Skeletal muscle tissue (tissue), 4 donors: ENCODE results near the gene GALNT14. TPM values are rescaled to one million over a fixed set of nuclear protein-coding genes. Genes with fewer than 3 reads are reported as not detected.

Experiments
- H3K27ac ChIP-seq: one replicate; pipeline ENCODE4 v1.7.0; 2013; ENCODE audit warnings: mild to moderate bottlenecking, low read depth, low read length, inconsistent platforms
- H3K27me3 ChIP-seq, 3 donors: one replicate each; pipeline ENCODE4 v1.7.0; 2013; ENCODE audit warnings: low read length in 3 of 3; ENCODE audit not compliant: control insufficient read depth in 3 of 3, insufficient read depth in 3 of 3
- H3K36me3 ChIP-seq, 3 donors: one replicate each; pipeline ENCODE4 v1.7.0; 2013; ENCODE audit warnings: low read length in 3 of 3; ENCODE audit not compliant: control insufficient read depth in 3 of 3, insufficient read depth in 3 of 3
- H3K4me1 ChIP-seq, 3 donors: one replicate each; pipeline ENCODE4 v1.7.0; 2013; ENCODE audit warnings: low read length in 3 of 3, mild to moderate bottlenecking in 3 of 3; ENCODE audit not compliant: control insufficient read depth in 3 of 3, insufficient read depth in 3 of 3
- H3K4me3 ChIP-seq, 3 donors: one replicate each; pipeline ENCODE4 v1.7.0; 2013; ENCODE audit warnings: low read length in 3 of 3
- H3K9ac ChIP-seq, 3 donors: one replicate each; pipeline ENCODE4 v1.7.0; 2013; ENCODE audit warnings: low read length in 3 of 3, mild to moderate bottlenecking in 3 of 3, moderate library complexity in 2 of 3, low read depth in 1 of 3
- H3K9me3 ChIP-seq, 3 donors: one replicate each; pipeline ENCODE4 v1.7.0; 2013; ENCODE audit warnings: low read length in 3 of 3; ENCODE audit not compliant: control insufficient read depth in 3 of 3
- total RNA-seq: library from RNA; depleted of rRNA; stranded (reverse); fragments of >200 nt; gene quantifications from one replicate; pipeline ENCODE4 v1.2.3, GENCODE V29; 2014
- donor health status: Osteomylitis.

The GALNT14 gene
- total RNA-seq, 1 donor from 2014 or later = 2.1 TPM

GRCh38 chr2:31020713-31021112, 117.5 kb downstream of the GALNT14 start:
- Histone ChIP-seq H3K4me3 (no peak overlapping the region), H3K27ac (no peak overlapping the region), H3K9me3 (no peaks in the 10 kb centered on the region), H3K27me3 (no peaks in the 10 kb centered on the region), H3K9ac (no peak overlapping the region), H3K4me1 (no peaks in the 10 kb centered on the region), H3K36me3 (no peaks in the 10 kb centered on the region)

GRCh38 chr2:31018280-31018679, 120.0 kb downstream of the GALNT14 start:
- no peak overlapping the region for H3K27ac ChIP-seq
- H3K9me3 ChIP-seq = no peaks in the 10 kb centered on the region
- no peaks in the 10 kb centered on the region for H3K36me3 ChIP-seq
- H3K4me3 ChIP-seq = no peak overlapping the region
- no peak overlapping the region for H3K9ac ChIP-seq
- H3K4me1 ChIP-seq = no peaks in the 10 kb centered on the region
- no peaks in the 10 kb centered on the region for H3K27me3 ChIP-seq

- Histone ChIP-seq H3K4me3 (no peak overlapping the region), H3K27me3 (peaks cover 0 to 3% (median 2%) of the 10 kb centered on the region in 3 donors), H3K9me3 (no peaks in the 10 kb centered on the region), H3K4me1 (no peaks in the 10 kb centered on the region), H3K27ac (no peak overlapping the region), H3K9ac (no peak overlapping the region), H3K36me3 (no peaks in the 10 kb centered on the region)
Measured at GRCh38 chr2:31016648-31017047, 121.6 kb downstream of the GALNT14 start.

DNA sequence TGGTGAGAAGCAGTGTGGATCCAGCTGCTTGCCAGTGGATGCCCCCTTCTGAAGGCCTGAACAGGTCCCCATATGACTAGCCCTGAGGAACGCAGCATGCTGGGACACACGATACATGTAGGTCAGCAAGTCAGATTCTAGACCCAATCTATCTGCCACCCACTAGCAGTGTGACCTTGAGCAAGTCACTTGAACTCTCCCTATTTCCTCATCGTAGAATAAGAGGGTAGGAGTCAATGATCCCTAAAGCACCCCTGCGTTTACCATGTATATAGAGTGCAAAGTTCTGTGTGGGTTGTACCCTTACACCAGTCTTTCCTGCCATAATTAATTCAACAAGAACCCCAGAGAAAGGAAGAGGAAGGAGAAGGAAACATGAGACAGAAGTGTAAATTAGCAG, 123.7 kb downstream of the GALNT14 start:
- no peaks in the 10 kb centered on the region for H3K36me3 ChIP-seq

DNA sequence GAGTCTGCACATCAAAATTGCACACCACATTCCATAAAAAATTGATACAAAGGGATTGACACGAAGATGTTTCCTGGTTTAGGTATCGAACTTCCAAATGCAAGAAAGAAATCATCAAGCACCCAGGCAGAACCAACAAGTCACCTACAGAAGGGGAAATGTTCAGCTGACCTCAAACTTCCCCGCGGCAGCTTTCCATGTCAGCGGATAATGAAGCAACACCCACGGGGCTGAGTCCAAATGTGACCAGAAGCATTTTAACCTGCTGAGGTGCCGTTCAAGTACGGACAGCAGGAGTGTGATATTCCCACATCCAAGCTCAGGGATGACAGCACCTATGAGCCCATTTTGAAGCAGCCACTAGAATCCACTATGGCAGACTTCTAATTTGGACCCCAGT, 124.9 kb downstream of the GALNT14 start:
- no peaks in the 10 kb centered on the region for H3K4me1 ChIP-seq
- peaks cover 0 to 21% (median 13%) of the 10 kb centered on the region in 3 donors for H3K27me3 ChIP-seq
- no peaks in the 10 kb centered on the region for H3K9me3 ChIP-seq
- no peak overlapping the region for H3K9ac ChIP-seq
- H3K4me3 ChIP-seq = no peak overlapping the region
- no peak overlapping the region for H3K27ac ChIP-seq
- no peaks in the 10 kb centered on the region for H3K36me3 ChIP-seq

More for the DNA sequence above, 123.7 kb downstream of the GALNT14 start:
- Histone ChIP-seq H3K9ac (no peak overlapping the region), H3K4me1 (no peaks in the 10 kb centered on the region), H3K4me3 (no peak overlapping the region), H3K9me3 (no peaks in the 10 kb centered on the region), H3K27ac (no peak overlapping the region), H3K27me3 (peaks cover 0 to 12% (median 9%) of the 10 kb centered on the region in 3 donors)

GRCh38 chr2:31012406-31012805, 125.8 kb downstream of the GALNT14 start:
- Histone ChIP-seq H3K4me3 (no peak overlapping the region), H3K4me1 (no peaks in the 10 kb centered on the region), H3K9ac (no peak overlapping the region), H3K27me3 (peaks cover 0 to 21% (median 13%) of the 10 kb centered on the region in 3 donors), H3K36me3 (no peaks in the 10 kb centered on the region), H3K27ac (no peak overlapping the region), H3K9me3 (no peaks in the 10 kb centered on the region)

DNA sequence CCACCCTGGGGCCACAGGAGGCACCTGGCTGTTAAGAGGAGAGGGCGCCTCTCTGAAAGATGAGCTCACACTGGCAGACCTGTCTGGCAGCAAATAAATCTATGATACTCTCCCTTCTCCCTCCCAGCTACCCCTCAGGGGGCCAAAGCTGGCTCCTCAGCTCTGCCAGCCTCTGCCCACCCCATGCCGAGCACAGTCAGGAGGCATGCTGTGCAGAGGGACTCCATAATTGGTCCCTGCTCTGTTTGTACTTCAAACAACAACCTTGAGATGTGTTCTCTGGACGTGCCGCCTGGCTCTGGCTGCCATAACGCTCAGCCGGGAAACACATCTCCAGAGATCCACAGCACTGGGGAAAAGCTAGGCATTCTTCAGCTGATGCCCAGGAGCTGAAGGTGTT, 126.7 kb downstream of the GALNT14 start:
- no peaks in the 10 kb centered on the region for H3K4me1 ChIP-seq
- peaks cover 1 to 25% (median 13%) of the 10 kb centered on the region in 3 donors for H3K27me3 ChIP-seq
- no peaks in the 10 kb centered on the region for H3K36me3 ChIP-seq
- H3K9me3 ChIP-seq = no peaks in the 10 kb centered on the region
- H3K27ac ChIP-seq = no peak overlapping the region
- no peak overlapping the region for H3K9ac ChIP-seq
- H3K4me3 ChIP-seq = no peak overlapping the region

DNA sequence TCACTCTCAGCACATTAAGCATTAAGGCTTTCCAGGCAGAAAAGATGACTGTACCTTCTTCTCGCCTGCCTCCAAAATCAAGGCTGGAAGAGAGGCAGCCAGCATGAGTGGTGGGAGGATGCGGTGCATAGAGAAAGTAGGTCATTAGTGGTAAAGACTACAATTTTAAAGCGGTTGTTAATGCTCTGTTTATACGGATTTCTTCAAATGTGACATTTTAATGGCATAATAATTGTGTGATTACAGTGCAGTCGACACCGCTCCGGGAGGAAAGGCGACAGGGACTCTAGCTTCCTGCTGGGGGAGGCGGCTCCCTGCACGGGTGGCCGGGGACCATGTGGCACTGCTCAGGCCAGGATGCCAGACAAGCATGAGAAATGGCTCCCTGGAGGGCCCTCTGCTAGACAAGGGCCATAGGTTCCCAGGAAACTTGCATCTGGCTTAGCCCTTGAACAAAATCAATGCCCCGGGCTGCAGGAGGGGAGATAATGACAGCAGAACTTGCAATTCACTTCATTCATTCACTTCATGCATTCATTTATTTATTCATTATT, 129.6 kb downstream of the GALNT14 start:
- H3K4me1 ChIP-seq = peaks cover 0 to 3% (median 0%) of the 10 kb centered on the region in 3 donors
- no peak overlapping the region for H3K4me3 ChIP-seq
- H3K9ac ChIP-seq = no peak overlapping the region
- no peak overlapping the region for H3K27ac ChIP-seq
- H3K27me3 ChIP-seq = peaks cover 13 to 42% (median 19%) of the 10 kb centered on the region in 3 donors
- H3K9me3 ChIP-seq = no peaks in the 10 kb centered on the region
- H3K36me3 ChIP-seq = no peaks in the 10 kb centered on the region

- H3K4me1 ChIP-seq = peaks cover 0 to 3% (median 3%) of the 10 kb centered on the region in 3 donors
- no peak overlapping the region for H3K27ac ChIP-seq
- H3K9me3 ChIP-seq = no peaks in the 10 kb centered on the region
- H3K9ac ChIP-seq = no peak overlapping the region
- no peaks in the 10 kb centered on the region for H3K36me3 ChIP-seq
- peaks cover 10 to 28% (median 13%) of the 10 kb centered on the region in 3 donors for H3K27me3 ChIP-seq
- H3K4me3 ChIP-seq = no peak overlapping the region
Measured at GRCh38 chr2:31004257-31004656, 134.0 kb downstream of the GALNT14 start.

- Histone ChIP-seq H3K9me3 (no peaks in the 10 kb centered on the region), H3K27me3 (peaks cover 7 to 23% (median 13%) of the 10 kb centered on the region in 3 donors), H3K4me1 (peaks cover 0 to 3% (median 3%) of the 10 kb centered on the region in 3 donors), H3K4me3 (no peak overlapping the region), H3K9ac (no peak overlapping the region), H3K27ac (no peak overlapping the region), H3K36me3 (no peaks in the 10 kb centered on the region)
Measured at GRCh38 chr2:31003749-31004148, 134.5 kb downstream of the GALNT14 start.
